ENCODE data around the gene OSBP2. TPM values are rescaled to one million over a fixed set of nuclear protein-coding genes. Genes with fewer than 3 reads are reported as not detected.

The OSBP2 gene
- total and polyA plus RNA-seq, 2 of the 13 experiments (the other 11 are each of a cell fraction or from before 2014, with no cell fraction given) = 5.0 to 7.7 TPM

- intact Hi-C loops (cut with micrococcal nuclease; ENCODE audit: unreplicated experiment) (no loop called here), in situ Hi-C loops (cut with HindIII; ENCODE audit: extremely low pct_ligation_motif_present, low pct_unique_long_range_greater_than_20kb) (no loop called here)
- Histone ChIP-seq H3K27ac (ENCODE audit: extremely low read length, insufficient read depth, low read length) (no peak overlapping the region), H3K4me1 (ENCODE audit: insufficient read depth, low read length) (no peaks in the 10 kb centered on the region), H4K20me1 (ENCODE audit: insufficient read depth, low read length) (no peaks in the 10 kb centered on the region), H3K79me2 (ENCODE audit: insufficient read depth, low read length) (no peaks in the 10 kb centered on the region), H3K9me3 (ENCODE audit: low read length) (no peaks in the 10 kb centered on the region), H3K4me3 (replicated peaks in 1 of 3; ENCODE audit: insufficient read depth in 1 of 3, low read depth in 2 of 3, low read length in 3 of 3) (no peak overlapping the region), H3K9ac (ENCODE audit: insufficient read depth, low read depth, low read length) (no peak overlapping the region), H3K4me2 (ENCODE audit: low read depth, low read length) (no peak overlapping the region), H3K27me3 (ENCODE audit: control insufficient read depth in 1 of 2, insufficient read depth in 2 of 2, low read length in 2 of 2) (no peaks in the 10 kb centered on the region), H2AFZ (ENCODE audit: low read length) (no peak overlapping the region), H3K36me3 (replicated peaks in 1 of 2; ENCODE audit: control insufficient read depth in 1 of 2, insufficient read depth in 2 of 2, low read length in 2 of 2) (peaks cover 59 to 96% of the 10 kb centered on the region in 2 experiments)
- ATAC-seq (no peak), FAIRE-seq (no peak), DNase-seq (ENCODE audit: low spot score) (no peak)
- 98% methylated on average over 4 of the region's 4 CpGs for WGBS (ENCODE audit: low lambda C conversion rate)
- BruUV-seq (replicated peaks) = no TSS peak
- TF ChIP-seq TBP (CRISPR knock-in tag; IDR thresholded peaks at IDR 0.05) = no peak
- no peak for TF ChIP-seq ZNF567 (CRISPR knock-in tag; IDR thresholded peaks at IDR 0.05; ENCODE audit: borderline replicate concordance)
- TF ChIP-seq CCDC6 (CRISPR knock-in tag; IDR thresholded peaks at IDR 0.05) = no peak
- no peak for TF ChIP-seq JARID2 (CRISPR knock-in tag; IDR thresholded peaks at IDR 0.05; ENCODE audit: insufficient replicate concordance)
- no peak for TF ChIP-seq ZNF552 (CRISPR knock-in tag; IDR thresholded peaks at IDR 0.05; ENCODE audit: borderline replicate concordance)
- ChIA-PET POLR2A (no interaction called here), CTCF (ENCODE audit: low intra/inter-chr PET ratio, low total read pairs) (no interaction called here)
These were observed 237.0 kb downstream of the OSBP2 start for GRCh38 chr22:30931541-30932300.

GRCh38 chr22:30932661-30933060 lies 238.0 kb downstream of the OSBP2 start:
- ATAC-seq (no peak), FAIRE-seq (no peak), DNase-seq (ENCODE audit: low spot score) (no peak)
- no peaks in the 10 kb centered on the region for H4K20me1 ChIP-seq (ENCODE audit: insufficient read depth, low read length)
- no peaks in the 10 kb centered on the region for H3K79me2 ChIP-seq (ENCODE audit: insufficient read depth, low read length)
- in situ Hi-C loops (cut with HindIII; ENCODE audit: extremely low pct_ligation_motif_present, low pct_unique_long_range_greater_than_20kb) (no loop called here), intact Hi-C loops (cut with micrococcal nuclease; ENCODE audit: unreplicated experiment) (no loop called here)
- H3K9me3 ChIP-seq (ENCODE audit: low read length) = no peaks in the 10 kb centered on the region
- no peaks in the 10 kb centered on the region for H3K27me3 ChIP-seq (ENCODE audit: control insufficient read depth in 1 of 2, insufficient read depth in 2 of 2, low read length in 2 of 2)
- H3K36me3 ChIP-seq (replicated peaks in 1 of 2; ENCODE audit: control insufficient read depth in 1 of 2, insufficient read depth in 2 of 2, low read length in 2 of 2) = peaks cover 59 to 96% of the 10 kb centered on the region in 2 experiments
- BruUV-seq (replicated peaks) = no TSS peak
- H3K9ac ChIP-seq (ENCODE audit: insufficient read depth, low read depth, low read length) = no peak overlapping the region
- H3K4me1 ChIP-seq (ENCODE audit: insufficient read depth, low read length) = no peaks in the 10 kb centered on the region
- no peak overlapping the region for H2AFZ ChIP-seq (ENCODE audit: low read length)
- ChIA-PET CTCF (ENCODE audit: low intra/inter-chr PET ratio, low total read pairs) (no interaction called here), POLR2A (no interaction called here)
- no peak overlapping the region for H3K27ac ChIP-seq (ENCODE audit: extremely low read length, insufficient read depth, low read length)
- H3K4me3 ChIP-seq (replicated peaks in 1 of 3; ENCODE audit: insufficient read depth in 1 of 3, low read depth in 2 of 3, low read length in 3 of 3) = no peak overlapping the region
- WGBS (ENCODE audit: low lambda C conversion rate) = 99% methylated on average over 15 of the region's 16 CpGs
- no peak overlapping the region for H3K4me2 ChIP-seq (ENCODE audit: low read depth, low read length)
- no peak for TF ChIP-seq STAT5B (CRISPR knock-in tag; IDR thresholded peaks at IDR 0.05)
- no peak for TF ChIP-seq ZNF781 (CRISPR knock-in tag; IDR thresholded peaks at IDR 0.05; ENCODE audit: borderline replicate concordance, not compliant biosample characterization)
- no peak for TF ChIP-seq ZBTB26 (CRISPR knock-in tag; IDR thresholded peaks at IDR 0.05; ENCODE audit: borderline replicate concordance)
- TF ChIP-seq GATAD2A (CRISPR knock-in tag; IDR thresholded peaks at IDR 0.05) = no peak
- TF ChIP-seq ZGPAT (CRISPR knock-in tag; IDR thresholded peaks at IDR 0.05) = no peak
- no peak for TF ChIP-seq PHF21A (CRISPR knock-in tag; IDR thresholded peaks at IDR 0.05)
- no peak for TF ChIP-seq ZFP91 (CRISPR knock-in tag; IDR thresholded peaks at IDR 0.05; ENCODE audit: borderline replicate concordance)
- TF ChIP-seq ZNF10 (CRISPR knock-in tag; IDR thresholded peaks at IDR 0.05; ENCODE audit: borderline replicate concordance, low read depth) = no peak
- no peak for TF ChIP-seq TARDBP (CRISPR knock-in tag; IDR thresholded peaks at IDR 0.05)
- no peak for TF ChIP-seq SIN3A (IDR thresholded peaks at IDR 0.05; ENCODE audit: borderline replicate concordance, low read depth, low read length)
